HepG2 (cell line): Measurements from ENCODE around the gene SLC25A44.

ENCODE experiments used
- JUND ChIP-seq: sonication (generic); formaldehyde crosslinking; IDR thresholded peaks from 2 replicates; pipeline ENCODE4 v1.8.0; 2022; ENCODE audit warnings: mild to moderate bottlenecking, missing genetic modification reagents
- KDM5A ChIP-seq: fragments of 200-600 bp; sonication (generic); IDR thresholded peaks from 2 replicates; pipeline ENCODE4 v1.7.0; 2018; ENCODE audit warnings: antibody characterized with exemption, mild to moderate bottlenecking, low read length, borderline replicate concordance
- MBNL3 ChIP-seq: fragments of 250-450 bp; sonication (Bioruptor Pico); conservative IDR thresholded peaks from 2 replicates; pipeline ENCODE4 v1.8.0; 2022; ENCODE audit warnings: mild to moderate bottlenecking, inconsistent platforms
- NR2C2 ChIP-seq: sonication (generic); formaldehyde crosslinking; IDR thresholded peaks from 2 replicates; pipeline ENCODE4 v1.4.0; 2020; ENCODE audit warnings: missing genetic modification reagents, mild to moderate bottlenecking, moderate library complexity, borderline replicate concordance
- PLSCR1 ChIP-seq: sonication (generic); formaldehyde crosslinking; IDR thresholded peaks from 2 replicates; pipeline ENCODE4 v1.5.0; 2020; ENCODE audit warnings: missing genetic modification reagents, mild to moderate bottlenecking, borderline replicate concordance
- POLR2AphosphoS5 ChIP-seq: IDR thresholded peaks from 2 replicates; pipeline ENCODE4 v1.6.1; 2012; ENCODE audit warnings: low read depth, low read length
- RBM39 ChIP-seq: fragments of 200-400 bp; formaldehyde crosslinking; IDR thresholded peaks from one replicate; pipeline ENCODE4 v1.6.1; 2018; ENCODE audit warnings: antibody characterized with exemption, mild to moderate bottlenecking, low read depth, low read length; ENCODE audit not compliant: poor library complexity, severe bottlenecking
- SAFB2 ChIP-seq: sonication (generic); formaldehyde crosslinking; IDR thresholded peaks from 2 replicates; pipeline ENCODE4 v1.5.1; 2020; ENCODE audit warnings: missing genetic modification reagents, low read depth, mild to moderate bottlenecking, borderline replicate concordance
- ZFAT ChIP-seq: sonication (generic); formaldehyde crosslinking; conservative IDR thresholded peaks from 2 replicates; pipeline ENCODE4 v1.8.1; 2023; ENCODE audit warnings: missing genetic modification reagents, inconsistent platforms

GRCh38 chr1:156253634-156254033 lies 59.7 kb downstream of the SLC25A44 start:
- TF ChIP-seq ZFAT = no peak
- TF ChIP-seq RBM39 = no peak
- no peak for TF ChIP-seq MBNL3 (CRISPR knock-in tag)
- TF ChIP-seq SAFB2 = no peak
- TF ChIP-seq POLR2AphosphoS5 = no peak
- TF ChIP-seq NR2C2 = no peak
- no peak for TF ChIP-seq JUND (CRISPR knock-in tag)
- no peak for TF ChIP-seq KDM5A
- no peak for TF ChIP-seq PLSCR1 (CRISPR knock-in tag)
